Chondrocyte (in vitro differentiated cells): ENCODE data around the gene TFF3. TPM values are rescaled to one million over a fixed set of nuclear protein-coding genes. Genes with fewer than 3 reads are reported as not detected.
"Not testable (repeated sequence)": the region's sequence is repeated elsewhere in the genome, so short reads cannot be mapped to it uniquely, and the experiment has no call there.

ENCODE experiments used
- DNase-seq: peaks from one replicate; pipeline ENCODE4 v3.0.0; 2021; ENCODE audit warnings: mixed read lengths, low spot score
- H3K27ac Mint-ChIP-seq: one replicate; pipeline ENCODE4 v1.8.0; 2021; ENCODE audit warnings: mild to moderate bottlenecking, moderate library complexity, mixed read lengths; ENCODE audit not compliant: unreplicated experiment
- H3K27me3 Mint-ChIP-seq: 2 replicates; pipeline ENCODE4 v1.8.0; 2021; ENCODE audit warnings: low read depth, mixed read lengths
- H3K36me3 Mint-ChIP-seq: 2 replicates; pipeline ENCODE4 v1.8.0; 2021; ENCODE audit warnings: low read depth, mixed read lengths
- H3K4me1 Mint-ChIP-seq: 2 replicates; pipeline ENCODE4 v1.8.0; 2021; ENCODE audit warnings: low read depth, mild to moderate bottlenecking, mixed read lengths
- H3K4me3 Mint-ChIP-seq: one replicate; pipeline ENCODE4 v1.8.0; 2021; ENCODE audit warnings: mild to moderate bottlenecking, moderate library complexity, mixed read lengths; ENCODE audit not compliant: unreplicated experiment
- H3K9me3 Mint-ChIP-seq: 2 replicates; pipeline ENCODE4 v1.8.0; 2021; ENCODE audit warnings: low read depth, mixed read lengths
- CTCF ChIP-seq: fragments of 200-600 bp; sonication (generic); IDR thresholded peaks from 2 replicates; pipeline ENCODE4 v1.5.0; 2021; ENCODE audit warnings: antibody characterized with exemption, mild to moderate bottlenecking, moderate library complexity
- total RNA-seq: library from RNA; stranded (reverse); gene quantifications from 3 replicates; pipeline ENCODE4 v1.2.1, GENCODE V29; 2021

The TFF3 gene
- total RNA-seq, 1 donor from 2014 or later = 1.3 TPM

DNA sequence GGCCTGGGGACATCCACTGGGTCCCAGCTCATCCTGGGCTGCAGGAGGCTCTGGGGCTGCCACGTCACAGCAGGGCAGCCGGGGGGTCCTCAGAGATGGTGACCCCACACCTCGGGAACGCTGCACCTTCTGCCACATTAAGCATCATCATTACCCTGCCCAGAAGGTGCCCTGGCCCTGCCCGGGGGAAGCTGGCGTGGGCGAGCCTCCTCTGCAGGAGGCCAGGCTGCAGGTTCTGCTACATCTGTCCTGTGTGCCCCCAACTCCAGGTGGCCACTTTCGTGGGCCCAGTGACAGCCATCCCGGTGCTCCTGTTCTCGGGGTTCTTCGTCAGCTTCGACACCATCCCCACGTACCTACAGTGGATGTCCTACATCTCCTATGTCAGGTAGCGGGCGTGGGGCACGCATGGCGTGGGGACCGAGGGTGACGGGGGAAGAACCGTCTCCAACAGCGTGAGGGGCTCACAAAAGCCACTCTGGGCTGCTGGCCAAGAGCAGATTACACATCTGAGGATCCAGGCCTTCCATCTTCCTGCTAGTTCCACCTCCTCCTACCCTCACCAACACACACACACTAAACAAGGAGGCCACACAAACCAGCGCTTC is 20.8 kb downstream of the TFF3 start:
- Mint-ChIP-seq H3K27me3 (peaks cover 35% of the 10 kb centered on the region), H3K27ac (no peak overlapping the region), H3K36me3 (no peaks in the 10 kb centered on the region), H3K9me3 (no peaks in the 10 kb centered on the region), H3K4me3 (no peak overlapping the region), H3K4me1 (no peaks in the 10 kb centered on the region)
- no peak for TF ChIP-seq CTCF
- no peak for DNase-seq

DNA sequence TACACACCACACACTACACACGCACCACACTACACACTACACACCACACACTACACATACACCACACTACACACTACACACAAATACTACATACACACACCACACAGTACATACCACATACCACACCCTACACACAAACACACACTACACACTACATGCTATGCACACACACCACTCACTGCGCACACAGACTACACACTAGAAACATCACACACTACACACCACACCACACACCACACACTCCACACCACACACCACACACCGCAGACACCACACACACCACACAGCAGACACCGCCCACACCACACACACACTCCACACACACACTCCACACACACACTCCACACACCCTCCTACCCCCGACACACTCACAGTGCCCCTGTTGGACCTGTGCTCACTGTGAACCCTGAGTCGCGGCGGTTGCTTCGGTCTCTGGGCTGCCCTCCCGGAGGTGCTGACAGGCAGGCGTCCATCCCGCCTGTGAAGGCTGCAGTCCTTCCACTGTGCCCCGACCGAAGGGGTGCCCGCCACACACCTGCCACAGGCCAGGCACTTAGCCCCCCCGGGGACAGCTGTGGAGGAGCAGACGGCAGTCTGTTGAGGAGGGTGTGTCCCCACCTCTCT is 21.4 kb downstream of the TFF3 start:
- H3K4me3 Mint-ChIP-seq = no peak overlapping the region
- DNase-seq = peak; percentile 71
- peaks cover under 1% of the 10 kb centered on the region for H3K4me1 Mint-ChIP-seq
- H3K9me3 Mint-ChIP-seq = peaks cover 6% of the 10 kb centered on the region
- no peaks in the 10 kb centered on the region for H3K36me3 Mint-ChIP-seq
- no peak overlapping the region for H3K27ac Mint-ChIP-seq
- peaks cover 34% of the 10 kb centered on the region for H3K27me3 Mint-ChIP-seq
- no peak for TF ChIP-seq CTCF

GRCh38 chr21:42292563-42293142 is 22.6 kb downstream of the TFF3 start:
- peaks cover 23% of the 10 kb centered on the region for H3K27me3 Mint-ChIP-seq
- DNase-seq, H3K4me1 Mint-ChIP-seq, H3K36me3 Mint-ChIP-seq, H3K27ac Mint-ChIP-seq, H3K4me3 Mint-ChIP-seq, H3K9me3 Mint-ChIP-seq: not testable (repeated sequence)

- Mint-ChIP-seq H3K36me3 (no peaks in the 10 kb centered on the region), H3K9me3 (peaks cover 10% of the 10 kb centered on the region), H3K4me1 (peaks cover 8% of the 10 kb centered on the region), H3K27me3 (peaks cover 20% of the 10 kb centered on the region), H3K4me3 (no peak overlapping the region), H3K27ac (no peak overlapping the region)
- DNase-seq = peak; percentile 70
- no peak for TF ChIP-seq CTCF
These were observed 23.3 kb downstream of the TFF3 start for GRCh38 chr21:42291751-42292562.

- Mint-ChIP-seq H3K27me3 (peaks cover 19% of the 10 kb centered on the region), H3K36me3 (no peaks in the 10 kb centered on the region), H3K9me3 (peaks cover 10% of the 10 kb centered on the region), H3K27ac (peak overlapping the region; percentile 12), H3K4me1 (peaks cover 8% of the 10 kb centered on the region), H3K4me3 (no peak overlapping the region)
- no peak for TF ChIP-seq CTCF
- peak; percentile 87 for DNase-seq
These were observed 24.0 kb downstream of the TFF3 start for GRCh38 chr21:42291003-42291750.
